ENCODE results near the gene KCTD19.

Gene KCTD19

DNA sequence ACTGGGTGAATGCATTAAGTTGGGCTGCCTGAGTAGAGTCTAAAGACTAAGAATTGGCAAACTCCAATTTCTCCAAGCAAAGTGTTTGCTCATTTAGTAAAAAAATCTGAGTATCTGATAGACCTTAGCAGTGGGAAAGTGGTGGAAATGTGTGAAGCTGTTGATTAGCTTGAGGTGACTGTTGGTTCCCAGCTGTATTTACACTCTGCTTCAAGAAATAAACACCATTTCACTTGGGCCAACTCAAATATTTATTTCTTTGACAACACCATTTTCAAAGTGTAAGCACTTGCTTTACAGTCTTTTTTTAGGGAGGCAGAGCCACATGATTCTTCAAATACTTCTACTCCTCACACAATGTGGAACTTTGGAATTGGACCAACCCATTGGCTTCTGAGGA, 8.7 kb downstream of the KCTD19 start:
- no peak for DNase-seq (ENCODE audit: low read depth)

DNA sequence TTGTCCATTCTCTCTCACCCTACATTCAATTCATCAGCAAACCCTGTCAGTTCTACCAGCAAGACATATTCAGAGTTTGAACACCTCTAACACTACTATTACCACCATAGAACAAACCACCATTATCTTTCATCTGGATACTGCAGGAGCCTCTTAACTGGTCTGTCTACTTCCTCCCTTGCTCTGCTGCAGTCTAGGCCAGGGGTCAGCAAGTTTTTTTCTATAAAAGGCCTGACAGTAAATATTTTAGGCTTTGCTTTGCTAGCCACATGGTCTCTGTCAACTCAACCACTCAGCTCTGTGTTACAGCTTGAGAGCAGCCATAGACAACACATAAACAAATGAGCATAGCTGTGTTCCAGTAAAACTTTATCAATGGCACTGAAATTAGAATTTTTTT, 13.8 kb downstream of the KCTD19 start:
- DNase-seq (ENCODE audit: low read depth), result no peak

DNA sequence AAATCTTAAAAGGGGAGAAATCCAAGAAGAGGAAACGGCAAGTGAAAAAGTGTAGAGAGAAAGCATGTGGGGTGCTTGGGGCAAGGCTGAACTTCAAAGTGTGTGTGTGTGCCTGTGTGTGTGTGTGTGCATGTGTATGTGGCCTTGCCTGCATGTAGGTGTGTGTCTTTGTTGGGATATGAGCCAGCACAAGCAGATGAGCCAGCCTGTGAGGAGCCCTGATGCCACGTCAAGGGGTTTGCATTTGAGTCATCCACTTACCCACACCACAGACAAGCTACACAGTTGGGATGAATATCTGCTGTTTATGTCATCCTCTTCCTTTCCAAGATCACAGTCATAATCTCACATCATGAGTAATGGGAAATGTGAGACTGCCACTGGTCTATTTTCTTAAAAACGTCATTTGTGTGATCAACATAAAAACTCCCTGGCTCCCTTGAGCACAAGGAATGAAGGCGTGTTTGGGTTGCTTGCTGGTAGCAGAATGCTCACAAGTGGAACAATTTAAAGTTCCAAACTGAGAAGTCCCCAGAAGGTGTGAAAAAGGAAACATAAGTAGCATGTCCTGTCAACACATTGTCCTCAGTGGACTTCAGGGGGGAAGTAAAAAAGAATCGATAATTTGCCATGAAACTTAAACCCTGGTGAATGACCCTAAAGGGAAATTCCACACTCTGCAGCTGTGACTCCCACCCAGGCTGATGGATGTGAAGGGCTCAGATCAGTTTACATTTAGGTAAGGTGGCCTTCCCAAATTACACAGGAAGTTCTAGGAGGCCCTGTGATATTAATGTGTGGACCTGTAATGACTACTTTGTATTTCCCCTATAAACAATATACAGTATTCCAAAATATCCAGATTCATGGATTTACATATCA, 14.7 kb downstream of the KCTD19 start:
- no peak for DNase-seq (ENCODE audit: low read depth)

DNA sequence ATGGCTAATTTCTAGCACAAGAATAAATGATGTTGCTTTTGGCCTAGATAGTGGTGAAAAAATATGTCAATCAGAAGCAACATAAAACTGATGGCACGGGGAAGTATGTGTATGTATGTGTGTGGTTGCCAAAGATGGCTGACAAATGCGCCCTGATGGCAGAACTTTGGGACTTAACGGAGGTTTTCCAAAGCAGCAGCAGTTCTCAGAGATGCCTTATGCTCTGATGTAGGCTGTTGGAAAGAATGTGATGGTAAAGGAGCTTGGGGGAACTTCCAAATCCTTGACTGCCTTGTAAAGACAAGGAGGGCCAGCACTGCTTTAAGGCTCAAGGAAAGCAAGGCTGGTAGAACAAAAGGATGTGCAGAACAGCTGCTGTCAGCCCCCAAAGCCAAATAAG, 16.0 kb downstream of the KCTD19 start:
- no peak for DNase-seq (ENCODE audit: low read depth)

DNA sequence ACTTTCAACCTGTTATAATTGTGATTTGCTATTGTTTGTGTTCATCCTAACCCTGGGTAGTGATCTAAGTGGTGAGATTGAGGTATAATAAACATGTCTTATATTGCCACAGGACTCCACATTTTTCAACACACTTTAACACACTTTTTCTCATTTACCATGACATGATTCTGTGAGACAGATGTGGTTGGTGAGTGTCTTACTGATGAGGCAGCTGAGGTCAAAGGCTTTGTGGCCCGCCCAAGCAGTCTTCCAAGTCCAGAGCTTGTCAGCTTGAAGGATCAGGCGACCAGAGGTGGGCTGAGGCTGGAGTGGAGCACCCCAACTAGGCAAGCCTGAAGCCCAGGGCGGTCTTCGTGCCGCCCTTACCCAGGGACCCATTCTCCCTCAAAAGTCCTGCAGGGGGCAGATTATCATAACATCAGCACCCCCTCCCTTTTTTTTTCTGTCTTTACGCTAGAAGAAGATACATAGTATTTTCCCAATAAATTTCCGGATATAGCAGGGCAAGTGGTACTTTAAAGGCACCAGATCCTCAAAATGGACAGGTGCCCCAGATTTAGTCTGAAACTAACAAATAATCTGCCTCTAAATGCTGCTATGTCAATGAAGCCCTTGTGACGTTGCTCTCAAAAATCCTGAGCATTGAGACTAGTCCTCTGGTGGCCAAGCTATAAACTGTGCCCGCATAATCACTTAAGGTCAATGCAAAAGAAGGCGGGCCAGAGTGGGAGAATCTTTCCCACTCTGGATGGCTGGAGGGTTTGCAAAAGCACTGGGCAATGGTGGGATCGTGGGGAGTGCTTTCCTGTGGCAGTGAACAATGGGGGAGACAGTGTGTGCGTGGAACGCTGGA, 21.1 kb downstream of the KCTD19 start:
- DNase-seq (ENCODE audit: low read depth), result no peak

DNA sequence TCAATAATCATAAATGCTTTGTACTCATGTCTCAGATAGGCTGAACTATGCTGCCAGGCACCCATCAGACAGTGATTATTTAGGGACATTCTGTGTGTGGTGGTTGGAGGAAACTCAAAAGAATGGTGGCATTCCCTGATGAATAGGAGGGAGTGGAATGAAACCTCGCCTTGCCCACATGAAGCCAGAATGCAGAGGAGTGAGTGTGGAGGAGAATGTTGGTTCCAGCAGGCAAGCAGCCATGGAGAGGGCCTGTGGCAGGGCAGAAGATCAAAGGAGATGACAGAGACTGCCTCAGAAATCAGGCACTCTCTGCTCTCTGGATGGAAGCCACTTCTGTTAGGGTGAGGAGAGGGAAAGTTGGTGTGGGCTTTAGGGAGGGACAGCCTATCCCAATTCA, 22.5 kb downstream of the KCTD19 start:
- DNase-seq (ENCODE audit: low read depth), result no peak

DNA sequence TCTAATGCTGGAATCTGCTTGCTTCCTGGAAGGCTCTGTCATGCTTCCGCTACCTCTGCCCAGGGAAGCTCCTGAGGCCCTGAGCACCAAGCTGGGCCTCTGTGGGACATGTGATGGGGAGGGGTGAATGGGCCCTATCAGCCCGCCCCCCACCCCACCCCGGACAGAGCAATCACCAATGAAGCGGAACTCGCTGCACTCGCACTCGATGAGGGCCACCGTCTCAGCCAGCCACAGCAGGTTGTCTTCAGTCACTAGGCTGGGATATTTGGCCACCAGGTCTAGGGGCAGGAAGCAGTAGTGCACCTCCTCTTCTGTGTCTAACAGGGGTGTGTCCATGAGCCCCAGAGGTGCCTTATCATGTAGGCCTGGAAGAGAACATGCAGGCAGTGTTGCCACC, 23.6 kb downstream of the KCTD19 start:
- DNase-seq (ENCODE audit: low read depth), result no peak

DNA sequence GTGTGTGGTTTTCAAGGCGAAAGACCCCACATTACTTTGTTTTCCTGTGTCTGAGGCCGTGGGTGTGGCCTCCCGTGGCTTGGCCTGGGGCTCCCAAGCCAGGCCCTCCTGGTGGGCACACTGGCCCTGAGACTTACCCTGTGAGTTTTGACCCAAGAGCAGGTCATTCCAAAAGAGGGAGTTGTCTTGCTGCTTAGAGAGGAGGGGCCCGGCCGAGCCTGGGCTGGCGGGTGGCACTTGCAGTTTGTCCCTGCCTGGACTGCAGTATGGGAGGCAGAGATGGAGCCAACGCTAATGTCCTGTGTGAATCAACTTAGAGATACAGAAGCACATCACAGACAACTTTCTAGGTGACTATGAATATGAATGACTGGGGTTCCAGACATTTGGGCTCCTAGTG, 24.5 kb downstream of the KCTD19 start:
- no peak for DNase-seq (ENCODE audit: low read depth)

DNA sequence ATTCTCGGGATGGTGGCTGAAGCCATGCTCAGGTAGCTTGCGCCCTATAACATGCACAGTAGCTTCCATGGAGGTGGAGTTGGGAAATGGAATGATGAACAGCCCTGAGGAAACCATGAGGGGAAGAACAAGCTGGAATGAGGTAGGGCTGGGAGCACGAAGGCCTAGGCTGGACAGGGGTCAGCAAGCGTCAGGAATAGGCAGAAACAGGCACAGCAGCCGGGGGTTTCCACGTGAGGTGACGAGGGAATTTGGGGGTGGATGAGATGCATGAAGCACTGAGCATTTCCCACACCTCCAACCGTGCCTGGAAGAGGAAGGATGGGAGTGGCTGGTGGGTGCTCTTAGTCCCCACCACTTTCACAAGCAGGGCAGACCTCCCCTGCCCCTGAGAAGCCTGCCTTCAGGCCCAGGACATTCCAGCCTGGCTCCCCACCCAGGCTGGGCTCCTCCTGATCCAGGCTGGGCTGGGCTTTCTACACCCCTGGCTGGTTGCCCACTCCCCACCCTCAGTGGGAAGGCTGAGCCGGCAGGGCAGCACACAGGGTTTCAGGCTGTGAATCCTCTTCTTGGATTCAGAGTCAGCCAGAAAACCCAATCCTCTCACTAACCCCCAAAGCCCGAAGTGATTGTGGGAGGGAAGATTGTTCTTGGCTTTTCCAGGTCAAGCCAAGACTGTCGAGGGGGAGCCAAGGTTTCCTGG, 25.3 kb downstream of the KCTD19 start:
- no peak for DNase-seq (ENCODE audit: low read depth)

DNA sequence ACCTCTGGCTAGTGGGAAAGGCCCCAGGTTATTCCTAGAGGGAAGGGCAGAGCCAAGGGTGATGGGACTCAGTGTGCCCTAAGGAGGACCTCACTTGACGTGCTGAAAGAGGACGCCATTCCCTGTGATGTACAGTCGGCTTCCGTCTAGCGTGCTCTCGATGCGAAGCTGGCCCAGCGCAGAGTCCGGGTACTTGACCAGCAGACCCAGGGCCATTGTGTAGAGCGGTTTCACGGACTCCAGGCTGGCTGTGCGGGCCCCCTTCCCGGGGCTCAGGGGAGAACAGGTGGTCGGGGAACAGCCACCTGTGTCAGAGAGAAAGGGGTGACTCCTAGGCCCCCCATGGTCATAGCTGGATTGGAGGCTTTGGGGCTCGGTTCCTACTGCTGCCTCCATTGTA, 27.3 kb downstream of the KCTD19 start:
- DNase-seq (ENCODE audit: low read depth), result no peak

DNA sequence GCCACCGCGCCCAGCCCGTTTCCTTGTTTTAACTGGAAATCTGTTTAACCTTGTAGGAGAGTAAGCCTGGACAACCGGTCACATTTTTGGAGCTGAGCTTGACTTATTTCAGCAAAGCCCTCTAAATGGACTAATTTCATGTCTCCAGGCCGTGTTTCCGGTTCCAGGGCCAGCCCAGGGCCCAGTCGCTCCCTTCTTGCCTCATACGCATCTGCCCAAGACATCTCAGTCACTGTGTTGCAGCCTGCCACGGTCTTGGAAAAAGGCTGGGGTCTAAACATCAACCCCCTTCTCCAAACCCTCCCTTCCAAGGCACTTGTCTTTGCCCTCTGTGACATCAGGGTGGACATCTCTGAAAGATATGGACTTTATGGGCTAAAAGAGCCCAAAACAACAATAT, 28.3 kb downstream of the KCTD19 start:
- DNase-seq (ENCODE audit: low read depth), result no peak

DNA sequence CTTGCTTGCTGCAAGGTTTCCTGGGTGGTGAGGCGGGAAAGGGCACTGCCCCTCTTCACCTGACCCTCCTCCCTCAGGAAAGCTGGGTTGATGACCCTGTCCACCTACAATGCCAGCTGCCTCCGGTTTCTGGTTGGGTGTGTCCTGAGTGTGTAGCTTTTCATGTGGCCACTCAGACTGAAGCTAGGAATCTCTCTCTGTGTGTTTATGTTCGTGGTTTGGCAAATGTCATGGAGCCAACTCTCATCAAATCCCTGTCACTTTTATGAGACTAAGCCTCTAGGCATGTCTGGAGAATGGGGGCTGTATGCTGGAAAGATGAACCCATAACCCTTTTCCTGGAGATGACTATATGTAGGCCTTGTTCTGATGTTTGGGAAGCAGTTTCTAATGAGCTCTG, 30.1 kb downstream of the KCTD19 start:
- DNase-seq (ENCODE audit: low read depth), result no peak

DNA sequence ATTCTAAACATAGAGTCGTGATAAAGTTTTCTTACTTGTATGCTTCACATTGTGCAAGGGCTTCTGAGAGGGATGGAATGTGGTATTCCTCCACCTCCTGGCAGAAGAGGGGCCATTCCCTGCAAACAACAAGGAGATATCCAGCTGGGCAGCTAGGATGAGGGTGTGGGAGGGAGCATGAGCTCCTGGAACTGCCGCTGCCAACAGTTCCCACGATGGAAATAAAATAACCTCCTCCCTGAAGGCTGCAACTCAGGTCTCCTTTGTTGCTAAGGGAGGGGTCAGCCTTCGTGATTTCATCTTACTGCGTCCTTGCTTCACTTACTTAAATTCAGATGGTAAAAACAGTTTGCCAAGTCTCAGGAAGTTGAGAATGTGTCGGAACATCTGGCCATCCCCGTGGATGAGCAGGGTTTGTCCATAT, 31.6 kb downstream of the KCTD19 start:
- no peak for DNase-seq (ENCODE audit: low read depth)

DNA sequence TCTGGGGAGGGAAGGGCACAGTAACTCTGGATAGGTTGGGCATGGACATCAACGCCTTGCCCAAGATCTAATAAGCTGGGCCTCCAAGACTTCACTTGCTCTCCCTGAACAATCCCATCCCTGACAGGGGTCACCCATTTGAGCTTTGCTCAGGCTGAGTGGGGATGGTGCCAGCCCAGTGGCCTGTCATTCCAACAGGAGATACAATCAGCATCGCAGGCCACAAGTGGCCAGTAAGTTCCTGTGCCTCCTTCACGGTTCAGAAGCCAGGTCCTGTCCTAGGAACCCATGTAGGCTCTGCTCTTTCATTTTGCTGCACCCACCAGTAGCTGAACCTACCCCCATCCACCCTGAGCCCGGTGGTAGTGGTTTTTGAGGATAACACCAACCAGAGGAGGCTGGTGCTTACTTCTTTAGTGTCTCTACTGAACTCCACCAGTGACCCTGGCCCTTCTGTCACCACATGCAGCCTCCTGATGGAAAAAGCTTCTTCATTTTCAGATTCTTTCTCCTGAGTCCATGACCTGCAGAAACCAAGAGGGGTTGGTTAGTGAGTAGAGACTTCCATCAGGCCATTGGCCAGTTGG, 32.3 kb downstream of the KCTD19 start:
- DNase-seq (ENCODE audit: low read depth), result no peak

DNA sequence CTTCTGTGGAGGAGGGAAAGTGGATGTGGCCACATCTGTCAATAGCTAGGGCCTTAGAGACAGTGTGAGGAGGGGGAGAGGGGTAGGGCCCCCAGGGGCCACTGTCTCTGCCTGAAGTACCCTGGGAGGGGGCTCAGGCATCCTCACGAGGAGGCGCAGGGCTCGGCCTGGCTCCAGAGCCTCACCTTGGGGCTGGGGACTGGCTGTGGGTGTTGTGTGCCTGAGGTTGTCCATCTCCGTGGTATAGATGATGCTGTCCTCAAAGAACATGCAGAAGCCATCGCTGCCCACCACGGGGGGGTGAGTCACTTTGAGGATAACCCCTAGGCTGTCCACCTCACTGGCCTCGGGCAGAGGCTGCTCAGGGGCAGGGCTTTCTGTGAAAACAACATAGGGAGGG, 35.1 kb downstream of the KCTD19 start:
- no peak for DNase-seq (ENCODE audit: low read depth)

DNA sequence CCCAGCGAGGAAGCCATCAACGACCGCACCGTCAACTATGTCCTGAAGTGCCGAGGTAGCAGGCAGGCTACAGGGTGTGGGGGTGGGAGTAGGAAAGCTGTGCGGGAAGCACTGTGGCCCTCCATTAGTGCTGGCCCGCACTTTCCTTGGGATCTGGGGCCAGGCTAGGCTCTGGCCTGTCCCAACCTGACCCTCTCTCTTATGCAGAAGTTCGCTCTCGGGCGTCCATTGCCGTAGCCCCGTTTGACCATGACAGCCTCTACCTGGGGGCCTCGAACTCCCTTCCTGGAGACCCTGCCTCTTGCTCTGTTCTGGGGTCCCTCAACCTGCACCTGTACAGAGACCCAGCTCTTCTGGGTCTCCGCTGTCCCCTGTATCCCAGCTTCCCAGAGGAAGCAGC, 38.6 kb downstream of the KCTD19 start:
- DNase-seq (ENCODE audit: low read depth), result no peak

DNA sequence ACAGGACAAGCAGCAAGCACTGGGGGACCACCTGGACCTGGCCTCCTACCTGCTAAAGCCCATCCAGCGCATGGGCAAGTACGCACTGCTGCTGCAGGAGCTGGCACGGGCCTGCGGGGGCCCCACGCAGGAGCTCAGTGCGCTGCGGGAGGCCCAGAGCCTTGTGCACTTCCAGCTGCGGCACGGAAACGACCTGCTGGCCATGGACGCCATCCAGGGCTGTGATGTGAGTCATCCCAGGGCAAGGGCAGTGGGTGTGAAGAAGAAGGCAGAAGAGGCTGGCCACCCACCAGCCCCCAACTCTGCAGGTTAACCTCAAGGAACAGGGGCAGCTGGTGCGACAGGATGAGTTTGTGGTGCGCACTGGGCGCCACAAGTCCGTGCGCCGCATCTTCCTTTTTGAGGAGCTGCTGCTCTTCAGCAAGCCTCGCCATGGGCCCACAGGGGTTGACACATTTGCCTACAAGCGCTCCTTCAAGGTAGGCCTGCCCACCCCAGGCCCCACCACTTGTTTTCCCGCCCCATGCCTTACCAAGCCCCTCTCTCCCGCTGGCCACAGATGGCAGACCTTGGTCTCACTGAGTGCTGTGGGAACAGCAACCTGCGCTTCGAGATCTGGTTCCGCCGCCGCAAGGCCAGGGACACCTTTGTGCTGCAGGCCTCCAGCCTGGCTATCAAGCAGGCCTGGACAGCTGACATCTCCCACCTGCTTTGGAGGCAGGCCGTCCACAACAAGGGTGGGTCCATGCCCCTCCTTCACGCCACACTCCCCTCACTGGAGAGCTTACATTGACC, 39.9 kb downstream of the KCTD19 start:
- DNase-seq (ENCODE audit: low read depth), result no peak

DNA sequence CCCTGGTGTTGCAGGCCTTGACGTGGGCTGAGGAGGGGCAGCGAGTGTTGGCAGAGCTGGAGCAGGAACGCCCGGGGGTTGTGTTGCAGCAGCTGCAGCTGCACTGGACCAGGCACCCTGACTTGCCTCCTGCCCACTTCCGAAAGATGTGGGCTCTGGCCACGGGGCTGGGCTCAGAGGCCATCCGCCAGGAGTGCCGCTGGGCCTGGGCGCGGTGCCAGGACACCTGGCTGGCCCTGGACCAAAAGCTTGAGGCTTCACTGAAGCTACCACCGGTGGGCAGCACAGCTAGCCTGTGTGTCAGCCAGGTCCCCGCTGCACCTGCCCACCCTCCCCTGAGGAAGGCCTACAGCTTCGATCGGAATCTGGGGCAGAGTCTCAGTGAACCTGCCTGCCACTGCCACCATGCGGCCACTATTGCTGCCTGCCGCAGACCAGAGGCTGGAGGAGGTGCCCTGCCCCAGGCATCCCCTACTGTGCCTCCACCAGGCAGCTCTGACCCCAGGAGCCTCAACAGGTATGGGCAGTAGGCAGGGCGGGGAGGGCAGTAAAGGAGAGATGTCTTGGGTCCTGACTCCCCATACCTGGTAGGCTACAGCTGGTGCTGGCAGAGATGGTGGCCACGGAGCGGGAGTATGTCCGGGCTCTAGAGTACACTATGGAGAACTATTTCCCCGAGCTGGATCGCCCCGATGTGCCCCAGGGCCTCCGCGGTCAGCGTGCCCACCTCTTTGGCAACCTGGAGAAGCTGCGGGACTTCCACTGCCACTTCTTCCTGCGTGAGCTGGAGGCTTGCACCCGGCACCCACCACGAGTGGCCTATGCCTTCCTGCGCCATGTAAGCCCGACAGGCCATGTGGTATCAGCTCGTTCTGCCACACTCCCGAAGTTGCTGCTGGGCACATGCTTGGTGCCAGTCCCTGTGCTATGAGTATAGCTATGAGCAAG, 41.6 kb downstream of the KCTD19 start:
- DNase-seq (ENCODE audit: low read depth), result no peak

DNA sequence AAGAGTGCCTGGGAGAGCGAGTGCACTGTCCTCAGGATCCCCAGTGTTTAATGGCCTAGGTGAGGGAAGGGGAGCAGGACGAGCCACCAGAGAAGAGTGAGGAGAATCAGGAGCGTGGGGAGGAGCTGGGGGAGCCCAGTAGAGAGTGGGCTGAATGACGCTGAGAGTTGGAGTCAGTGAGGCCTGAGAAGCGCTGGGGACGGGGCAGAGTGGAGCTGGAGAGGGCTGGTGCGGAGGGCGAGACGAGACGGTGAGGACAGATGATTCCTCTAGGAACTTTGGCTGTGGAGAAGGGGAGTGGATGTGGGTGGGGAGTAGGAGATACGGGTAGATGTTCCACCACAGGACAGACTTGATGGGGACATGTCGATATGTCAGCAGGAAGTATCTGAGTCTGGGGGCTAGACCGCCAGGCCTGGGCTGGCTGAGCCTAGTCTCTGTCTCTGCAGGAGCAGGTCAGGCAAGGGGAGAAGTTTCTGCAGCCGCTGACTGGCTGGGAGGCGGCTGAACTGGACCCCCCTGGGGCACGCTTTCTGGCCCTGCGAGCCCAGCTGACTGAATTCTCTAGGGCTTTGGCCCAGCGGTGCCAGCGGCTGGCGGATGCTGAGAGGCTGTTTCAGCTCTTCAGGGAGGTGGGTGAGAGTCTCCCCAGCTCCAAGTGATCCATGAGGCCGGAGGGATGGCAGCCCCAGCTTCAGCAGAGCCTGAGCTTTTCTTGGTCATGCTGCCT, 42.5 kb downstream of the KCTD19 start:
- no peak for DNase-seq (ENCODE audit: low read depth)

All from CMK (cell line).